ENCODE data around the gene EFCAB8.
"Not testable (repeated sequence)": the region's sequence is repeated elsewhere in the genome, so short reads cannot be mapped to it uniquely, and the experiment has no call there.

Gene EFCAB8

DNA sequence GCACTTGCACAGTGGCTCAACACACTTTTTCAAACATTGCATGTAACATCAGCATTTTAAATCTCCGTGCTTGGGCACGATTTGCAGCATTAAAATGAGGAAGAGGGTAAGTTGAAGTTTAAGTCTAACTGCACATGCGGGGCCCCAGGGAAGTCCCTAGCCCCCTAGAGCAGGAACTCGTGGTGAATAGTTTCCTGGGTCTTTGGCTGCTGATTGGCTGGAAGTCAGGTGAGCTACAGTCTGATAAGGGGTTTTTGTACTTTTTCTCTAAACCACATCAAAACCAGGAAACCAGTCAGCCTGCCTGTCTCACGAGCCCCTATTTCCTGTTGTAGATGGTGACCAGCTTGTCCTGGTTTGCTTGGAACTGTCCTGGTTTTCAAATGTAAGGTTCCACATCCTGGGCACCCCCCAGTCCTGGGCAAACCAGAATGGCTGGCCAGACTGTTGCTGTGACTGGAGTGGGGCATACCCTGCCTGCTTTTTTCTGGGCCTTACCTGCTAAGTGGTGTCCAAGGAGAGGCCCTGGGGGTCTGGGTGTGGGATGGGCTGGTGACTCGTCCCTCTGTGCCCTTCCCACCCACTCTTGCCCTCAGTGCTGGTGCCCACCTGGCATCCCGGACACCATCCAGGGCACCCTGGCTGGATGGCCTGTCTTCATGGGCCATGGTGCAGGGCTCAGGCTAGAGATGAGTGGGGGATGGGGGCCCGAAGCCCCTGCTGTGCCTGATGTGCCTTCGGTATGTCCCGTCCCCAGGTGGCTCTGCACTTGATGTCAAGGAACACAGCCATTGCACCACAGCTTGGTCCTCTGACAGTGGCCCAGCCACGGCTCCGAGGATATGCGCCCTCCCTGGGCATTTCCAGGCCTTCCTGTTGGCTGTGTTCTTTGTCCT, 113.7 kb downstream of the EFCAB8 start:
- peak; percentile 52 to 62 for DNase-seq (ENCODE audit: low read depth in 2 of 2)

DNA sequence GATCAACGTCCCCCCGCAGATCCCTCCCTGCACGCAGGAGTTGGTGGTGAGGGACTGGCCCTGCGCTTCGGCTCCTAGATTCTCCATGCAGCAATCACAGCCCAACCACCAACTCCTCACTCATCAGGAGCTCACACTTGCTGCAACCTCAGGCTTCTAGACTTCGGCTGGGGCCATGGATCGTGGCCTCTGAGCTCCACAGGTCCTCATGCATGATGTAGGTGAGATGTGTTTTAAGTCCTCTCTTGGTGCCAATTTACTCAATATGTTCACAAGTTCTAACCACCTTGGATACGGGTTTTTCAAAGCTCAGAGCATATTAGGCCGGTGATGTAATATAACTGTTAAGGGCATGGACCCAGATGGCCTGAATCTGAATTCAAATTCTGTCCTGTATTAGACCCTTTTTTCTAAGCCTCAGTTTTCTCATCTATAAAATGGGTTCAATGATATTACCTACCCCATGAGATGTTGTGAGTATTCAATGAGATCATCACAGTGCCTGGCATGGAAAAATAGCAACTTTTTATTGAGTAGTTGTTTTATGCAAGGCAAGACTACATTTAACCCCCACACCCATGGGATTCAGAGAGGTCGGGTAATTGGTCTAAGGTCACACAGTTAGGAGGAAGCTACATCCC, 114.5 kb downstream of the EFCAB8 start:
- DNase-seq (ENCODE audit: low read depth in 2 of 2), result no peak

DNA sequence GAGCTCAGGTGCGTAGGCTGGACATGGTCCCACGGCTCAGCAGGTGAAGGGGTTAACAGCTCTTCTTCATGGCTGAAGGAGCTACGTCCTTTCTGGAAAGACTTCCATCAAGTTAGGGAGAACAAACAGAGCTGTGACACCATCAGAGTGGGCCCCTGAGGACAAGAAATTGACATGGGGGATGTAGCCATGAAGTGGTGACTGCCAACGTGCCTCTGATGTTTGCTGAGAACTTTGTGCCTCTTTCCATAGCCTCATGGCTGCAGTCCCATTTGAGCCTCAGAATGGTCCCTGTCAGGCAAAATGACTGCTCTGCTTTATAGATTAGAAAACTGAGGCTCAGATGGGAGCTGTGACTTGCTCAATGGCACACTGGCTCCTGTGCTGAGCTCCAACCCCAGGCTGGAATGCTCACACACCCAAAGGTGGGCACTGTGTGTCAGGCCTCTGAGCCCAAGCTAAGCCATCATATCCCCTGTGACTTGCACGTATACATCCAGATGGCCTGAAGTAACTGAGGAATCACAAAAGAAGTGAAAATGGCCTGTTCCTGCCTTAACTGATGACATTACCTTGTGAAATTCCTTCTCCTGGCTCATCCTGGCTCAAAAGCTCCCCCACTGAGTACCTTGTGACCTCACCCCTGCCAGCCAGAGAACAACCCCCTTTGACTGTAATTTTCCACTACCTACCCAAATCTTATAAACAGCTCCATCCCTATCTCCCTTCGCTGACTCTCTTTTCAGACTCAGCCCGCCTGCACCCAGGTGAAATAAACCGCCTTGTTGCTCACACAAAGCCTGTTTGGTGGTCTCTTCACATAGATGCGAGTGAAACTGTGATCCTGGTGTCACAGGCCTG, 115.7 kb downstream of the EFCAB8 start:
- not testable (repeated sequence) for DNase-seq (ENCODE audit: low read depth in 2 of 2)

DNA sequence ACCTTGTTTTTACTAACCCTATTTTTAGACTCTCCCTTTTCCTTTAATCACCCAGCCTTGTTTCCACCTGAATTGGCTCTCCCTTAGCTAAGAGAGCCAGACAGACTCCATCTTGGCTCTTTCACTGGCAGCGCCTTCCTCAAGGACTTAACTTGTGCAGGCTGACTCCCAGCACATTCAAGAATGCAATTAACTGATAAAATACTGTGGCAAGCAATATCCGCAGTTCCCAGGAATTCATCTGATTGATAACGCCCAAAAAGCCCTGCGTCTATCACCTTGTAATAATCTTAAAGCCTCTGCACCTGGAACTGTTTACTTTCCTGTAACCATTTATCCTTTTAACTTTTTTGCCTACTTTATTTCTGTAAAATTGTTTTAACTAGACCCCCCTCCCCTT, 116.4 kb downstream of the EFCAB8 start:
- not testable (repeated sequence) for DNase-seq (ENCODE audit: low read depth in 2 of 2)

DNA sequence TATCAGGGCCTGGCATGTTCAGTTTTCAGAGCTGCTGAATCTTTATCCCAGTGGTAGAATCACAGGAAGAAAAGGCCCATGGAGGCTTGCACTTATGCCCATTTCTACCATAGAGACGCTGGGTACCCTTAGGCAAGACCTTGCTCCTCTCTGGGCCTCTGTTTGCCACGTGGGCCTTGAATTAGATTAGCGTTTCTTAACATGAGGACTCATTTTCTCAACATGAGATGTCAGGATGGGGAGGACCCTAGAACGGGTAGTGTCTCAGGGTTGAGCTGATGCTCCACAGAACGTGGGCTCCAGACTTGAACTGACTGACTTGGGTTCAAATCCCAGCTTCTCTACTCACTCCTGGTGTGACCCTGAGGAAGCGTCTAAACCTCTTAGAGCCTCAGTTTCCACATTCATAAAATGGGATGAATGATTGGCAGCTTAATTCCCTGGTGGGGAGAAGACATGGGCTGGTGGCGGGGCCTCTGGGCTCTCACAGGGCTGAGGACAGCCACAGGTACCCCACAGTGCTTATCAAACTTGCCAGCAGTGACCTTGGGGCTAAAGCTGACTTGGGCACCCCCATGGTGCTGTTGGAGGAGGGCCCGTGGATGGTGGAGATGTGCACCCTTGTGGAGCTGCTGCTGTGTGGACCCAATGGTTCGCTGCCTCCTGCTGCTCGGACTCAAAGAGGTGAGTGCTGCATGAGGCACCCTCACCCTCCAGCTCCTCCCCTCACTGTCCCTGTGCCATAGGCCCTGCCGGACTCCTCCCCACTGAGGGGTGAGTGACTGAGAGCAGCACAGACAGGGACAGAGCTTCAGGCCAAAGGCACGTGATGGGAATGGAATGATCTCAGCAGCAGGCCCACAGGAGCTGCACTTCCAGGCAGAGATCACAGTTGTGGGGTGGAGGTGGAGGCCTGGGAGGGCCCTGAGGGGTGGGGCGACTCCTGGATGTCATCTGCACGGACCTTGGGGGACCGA, 117.3 kb downstream of the EFCAB8 start:
- no peak for DNase-seq (ENCODE audit: low read depth in 2 of 2)

DNA sequence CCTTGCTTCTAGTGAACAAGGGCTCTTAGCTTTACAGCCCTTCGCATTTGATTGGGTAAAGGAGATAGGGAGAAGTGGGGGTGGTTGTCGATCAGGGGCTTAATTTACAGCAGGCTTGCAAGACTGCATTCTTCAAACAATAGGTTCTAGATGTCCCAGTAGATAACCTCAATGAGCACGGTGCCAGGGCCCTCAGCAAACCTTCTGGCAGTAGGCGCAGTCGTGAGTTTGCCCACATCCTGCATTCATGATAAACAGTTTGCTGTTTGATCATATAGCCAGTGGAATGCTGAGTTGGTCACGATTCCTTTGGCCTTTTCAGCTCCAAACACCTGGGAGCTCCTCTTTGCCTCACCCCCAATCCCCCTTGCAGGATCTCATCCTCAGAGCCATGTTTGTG, 118.0 kb downstream of the EFCAB8 start:
- DNase-seq (ENCODE audit: low read depth in 2 of 2), result no peak

DNA sequence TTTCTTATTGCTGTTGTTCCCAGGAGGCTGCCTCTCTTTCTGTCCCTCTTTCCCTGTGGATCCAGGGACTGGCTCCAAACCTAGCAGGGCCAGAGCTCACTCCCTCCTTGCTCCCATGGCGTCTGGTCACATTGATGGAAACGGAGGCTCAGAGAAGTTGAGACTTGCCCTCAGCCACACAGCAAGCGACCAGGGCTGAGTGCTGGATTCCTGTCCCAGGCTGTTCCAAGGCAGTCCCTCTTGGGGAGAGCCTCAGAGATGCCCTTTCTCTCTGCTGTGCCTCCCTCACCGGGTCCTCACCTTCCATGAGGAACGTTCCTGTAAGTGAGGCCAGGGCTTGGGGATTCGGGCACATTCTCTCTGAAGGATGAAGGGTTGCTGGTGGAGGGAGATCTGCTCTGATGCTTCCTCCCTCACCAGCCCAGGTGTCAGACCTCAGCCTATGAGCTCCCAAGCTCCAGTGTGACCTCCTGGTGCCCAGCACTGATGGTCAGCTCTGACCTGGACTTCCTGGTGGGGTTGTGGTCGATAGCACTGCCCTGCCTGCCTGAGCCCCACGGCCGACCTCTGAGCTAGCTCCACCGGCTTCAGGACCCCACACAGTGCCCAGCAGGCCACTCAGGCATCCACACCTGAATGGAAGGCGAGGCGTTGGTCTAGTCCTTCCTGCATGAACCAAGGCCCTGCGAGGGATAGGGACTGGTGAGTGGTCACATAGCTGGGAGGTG, 118.7 kb downstream of the EFCAB8 start:
- no peak for DNase-seq (ENCODE audit: low read depth in 2 of 2)

DNA sequence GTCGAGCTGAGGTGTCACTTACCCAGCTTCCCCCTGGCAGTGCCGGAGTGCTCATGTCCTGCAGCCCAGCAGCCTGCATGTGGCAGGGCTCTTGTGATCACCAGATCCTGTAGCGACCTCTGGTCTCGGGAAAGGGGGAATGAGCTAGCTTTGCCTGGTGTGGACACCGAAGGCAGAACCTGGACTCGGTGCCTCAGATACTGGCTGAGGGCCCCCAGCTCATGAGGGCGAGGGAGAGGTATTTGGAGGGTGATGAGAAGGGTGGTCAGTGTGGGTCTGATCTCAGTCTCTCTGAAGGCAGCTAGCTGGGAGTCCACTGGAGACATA, 119.2 kb downstream of the EFCAB8 start:
- no peak for DNase-seq (ENCODE audit: low read depth in 2 of 2)

DNA sequence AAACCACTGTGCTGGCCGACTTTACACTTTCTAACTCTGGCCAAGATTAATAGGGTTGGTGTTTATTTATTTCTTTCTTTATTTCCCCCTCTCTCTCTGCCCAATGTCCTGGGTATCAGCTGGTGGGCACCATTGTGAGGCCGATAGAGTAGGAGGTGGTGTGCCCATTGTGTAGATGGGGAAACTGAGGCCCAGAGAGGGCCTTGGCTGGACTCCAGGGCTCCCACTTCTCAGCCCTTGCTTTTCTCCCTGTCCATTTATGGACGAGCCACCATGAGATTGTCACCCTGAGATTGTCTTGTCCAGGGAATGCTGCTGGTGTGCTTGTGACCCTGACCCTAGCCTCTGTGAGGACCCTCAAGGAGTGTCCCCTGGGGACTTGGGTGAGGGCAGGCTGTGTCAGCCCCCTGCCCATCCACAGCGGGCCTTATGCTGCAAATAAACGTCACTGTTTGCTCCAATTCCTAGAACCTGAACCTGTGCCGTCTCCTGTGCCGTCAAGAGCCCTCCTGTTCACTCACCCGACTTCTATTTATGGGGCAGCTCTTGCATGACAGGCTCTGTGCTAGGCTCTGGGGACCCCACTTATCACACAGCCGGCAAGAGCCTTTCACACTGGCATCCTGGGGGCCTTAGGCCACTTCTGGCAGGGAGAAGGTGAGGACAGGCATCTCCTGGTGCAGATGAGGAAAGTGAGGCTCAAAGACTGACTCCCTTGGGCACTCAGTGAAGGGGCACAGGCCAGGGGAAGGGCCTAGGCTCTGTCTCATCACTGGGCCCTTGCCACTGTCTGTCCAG, 120.7 kb downstream of the EFCAB8 start:
- DNase-seq (ENCODE audit: low read depth in 2 of 2), result no peak

DNA sequence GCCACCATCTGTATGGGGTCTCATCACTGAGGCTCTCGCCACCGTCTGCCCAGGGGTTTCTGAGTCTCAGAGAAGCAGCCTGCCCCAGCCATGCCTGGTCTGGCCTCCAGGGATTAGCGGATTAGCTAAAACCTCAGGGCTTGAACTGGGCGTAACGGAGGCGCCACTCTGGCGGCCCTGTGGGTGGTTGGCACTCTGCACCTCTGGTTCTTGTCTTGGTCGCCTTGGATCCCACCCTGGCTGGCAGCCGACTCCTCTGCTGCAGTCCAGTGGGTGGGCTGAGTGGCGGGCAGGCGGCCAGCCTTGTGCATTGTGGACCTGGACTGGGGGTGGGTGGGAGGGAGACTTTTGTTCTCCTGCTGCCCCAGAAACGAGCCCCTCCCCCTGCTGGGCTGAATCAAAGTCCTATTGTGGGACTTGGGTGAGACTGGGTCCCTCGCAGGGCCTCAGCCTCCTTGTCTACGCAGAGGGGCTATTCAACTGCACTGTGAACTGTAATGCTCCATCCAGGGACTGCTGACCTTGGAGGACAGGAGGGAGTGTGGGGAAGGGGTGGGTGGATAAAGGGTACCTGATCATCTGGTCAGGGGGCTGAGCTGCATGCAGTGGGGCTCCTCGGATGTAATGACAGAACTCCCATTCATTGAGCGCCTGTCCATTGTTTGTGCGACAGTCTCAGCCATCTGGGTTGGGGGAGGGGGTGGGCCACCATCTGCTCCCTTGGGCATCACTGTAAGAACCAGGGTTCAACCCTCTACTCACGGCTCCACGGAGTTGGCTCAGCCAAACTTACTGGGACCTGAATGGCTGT, 121.6 kb downstream of the EFCAB8 start:
- DNase-seq (ENCODE audit: low read depth in 2 of 2), result no peak

DNA sequence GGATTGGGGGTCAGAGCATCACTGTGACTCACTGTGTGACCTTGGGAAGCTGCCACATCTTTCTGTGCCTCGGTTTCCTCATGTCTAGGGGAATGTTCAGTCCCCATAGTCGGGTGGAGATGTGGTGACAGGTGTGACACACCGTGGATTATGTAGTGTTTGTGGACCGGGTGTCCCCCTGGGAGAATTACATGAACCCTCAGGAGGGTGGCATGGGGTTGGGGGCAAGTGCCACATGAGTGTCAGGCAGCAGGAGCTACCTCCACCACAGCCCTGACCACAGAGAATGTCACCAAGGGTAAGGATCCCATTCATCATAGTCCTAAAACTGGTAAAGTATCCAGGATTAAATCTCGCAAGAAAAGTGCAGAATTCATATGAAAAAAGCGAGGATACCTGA, 122.3 kb downstream of the EFCAB8 start:
- DNase-seq (ENCODE audit: low read depth in 2 of 2), result no peak

DNA sequence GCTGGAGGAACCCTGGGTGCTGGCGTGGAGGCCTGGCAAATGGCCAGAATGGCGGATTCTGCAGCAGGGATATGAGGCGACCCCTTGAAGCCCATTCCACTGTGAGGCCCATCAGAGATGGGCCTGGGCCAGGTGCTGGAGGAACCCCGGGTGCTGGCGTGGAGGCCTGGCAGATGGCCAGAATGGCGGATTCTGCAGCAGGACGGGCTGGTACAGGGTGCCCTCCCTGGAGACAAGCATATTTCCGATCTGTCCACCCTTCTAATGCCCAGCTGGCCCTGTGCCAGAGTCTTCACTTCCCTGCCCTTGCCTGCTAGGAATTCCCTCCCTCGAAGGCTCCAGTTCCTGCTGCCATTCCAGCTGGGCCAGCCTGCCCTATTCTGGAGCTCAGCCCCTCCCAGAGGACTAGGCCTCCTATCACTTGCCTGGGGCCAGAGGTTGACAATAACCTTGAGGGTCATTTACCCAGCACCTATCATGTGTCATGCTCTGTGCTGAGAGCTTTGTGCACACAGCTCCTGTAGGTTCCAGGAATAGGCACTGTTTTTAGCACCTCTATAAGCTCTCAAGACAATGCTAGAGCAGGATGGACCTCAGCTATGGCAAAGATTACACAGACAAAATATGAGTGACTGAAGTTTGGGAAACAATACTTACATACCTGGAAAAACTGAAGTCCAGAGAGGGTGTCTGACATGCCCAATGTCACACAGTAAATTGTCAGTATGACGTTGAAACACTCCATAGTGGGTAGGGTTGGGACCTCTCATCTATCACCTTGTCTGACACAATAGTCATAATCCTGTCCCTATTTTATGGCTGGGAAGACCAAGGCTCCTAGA, 124.1 kb downstream of the EFCAB8 start:
- DNase-seq (ENCODE audit: low read depth in 2 of 2), result no peak

DNA sequence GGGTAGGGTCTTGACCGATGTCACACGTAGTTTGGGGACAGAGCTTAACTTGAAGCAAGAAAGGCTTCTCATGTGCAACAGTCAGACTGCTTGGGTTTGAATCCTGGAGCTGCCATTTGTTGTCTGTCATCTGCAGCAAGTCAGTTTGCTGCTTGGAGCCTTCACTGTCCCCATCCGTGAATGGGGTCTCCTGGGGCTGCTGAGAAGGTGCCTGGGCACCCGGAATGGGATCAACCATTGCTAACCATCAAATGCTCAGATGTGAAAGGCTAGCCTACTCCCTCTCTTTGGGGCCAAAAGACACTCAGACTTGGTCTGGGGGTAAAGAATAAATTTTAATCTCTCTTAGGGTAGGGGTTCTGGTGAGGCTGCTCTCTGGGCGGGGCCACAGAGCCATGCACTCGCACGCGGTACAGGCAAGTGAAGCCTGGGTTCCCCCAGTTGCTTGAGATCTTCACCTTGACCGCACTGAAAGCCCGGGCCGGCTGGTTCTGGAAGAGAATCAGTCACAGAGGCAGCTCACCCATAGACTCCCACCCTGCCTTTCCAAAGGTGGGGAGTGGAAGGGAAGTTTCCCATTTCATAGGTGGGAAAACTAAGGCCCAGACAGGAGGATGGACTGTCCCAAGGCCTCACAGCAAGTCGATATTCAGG, 124.9 kb downstream of the EFCAB8 start:
- DNase-seq (ENCODE audit: low read depth in 2 of 2), result no peak

DNA sequence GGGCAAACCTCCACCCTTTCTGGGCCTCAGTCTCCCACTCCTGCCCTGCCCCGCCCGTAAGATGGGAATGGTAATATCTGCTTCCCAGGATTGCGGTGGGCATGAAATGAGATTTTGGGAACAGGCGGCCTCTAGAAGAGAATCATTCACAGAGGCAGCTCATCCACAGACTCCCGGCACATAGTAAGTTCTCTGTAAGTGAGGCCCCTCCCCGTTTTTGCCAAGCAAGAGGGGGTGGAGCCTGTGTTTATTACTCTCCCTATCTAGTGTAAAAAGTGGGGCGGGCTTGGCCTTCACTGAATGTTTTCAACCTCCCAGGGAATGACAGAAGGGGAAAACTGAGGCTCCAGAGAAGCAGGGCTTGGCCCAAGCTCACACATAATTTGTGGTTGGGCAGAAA, 125.5 kb downstream of the EFCAB8 start:
- DNase-seq (ENCODE audit: low read depth in 2 of 2), result no peak

DNA sequence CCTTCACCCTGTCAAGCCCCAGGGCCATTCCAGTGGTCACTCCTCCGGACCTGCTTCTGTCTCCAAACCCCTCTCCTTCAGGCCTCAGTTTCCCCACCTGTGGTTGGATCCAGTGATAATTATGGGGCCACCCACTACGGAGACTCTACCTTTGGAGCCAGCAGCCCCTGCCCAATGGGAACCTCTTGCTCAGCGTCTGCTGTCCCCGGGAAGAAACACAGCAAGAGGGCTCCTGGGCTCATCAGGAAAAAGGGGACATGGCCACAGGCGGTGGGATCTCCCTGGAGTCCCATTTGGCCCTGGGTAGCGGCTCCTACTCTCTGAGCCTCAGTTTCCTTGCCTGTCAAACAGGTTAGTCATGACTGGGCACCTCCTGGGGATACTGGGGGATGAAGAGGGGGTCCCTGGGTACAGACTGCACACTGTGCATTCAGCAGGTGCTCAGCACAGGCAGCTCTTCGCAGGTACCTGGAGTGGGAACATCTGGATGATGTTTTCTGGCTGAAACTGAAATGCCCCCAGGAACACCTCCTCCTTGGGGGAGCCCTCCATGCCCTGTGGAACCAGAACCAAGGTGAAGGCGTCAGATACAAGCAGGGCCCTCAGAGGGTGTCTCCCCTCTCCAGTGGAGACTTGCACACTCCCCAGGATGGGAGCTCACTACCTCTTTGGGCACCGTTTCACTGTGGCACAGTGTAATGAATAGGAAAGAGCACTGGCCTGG, 126.1 kb downstream of the EFCAB8 start:
- DNase-seq (ENCODE audit: low read depth in 2 of 2), result no peak

DNA sequence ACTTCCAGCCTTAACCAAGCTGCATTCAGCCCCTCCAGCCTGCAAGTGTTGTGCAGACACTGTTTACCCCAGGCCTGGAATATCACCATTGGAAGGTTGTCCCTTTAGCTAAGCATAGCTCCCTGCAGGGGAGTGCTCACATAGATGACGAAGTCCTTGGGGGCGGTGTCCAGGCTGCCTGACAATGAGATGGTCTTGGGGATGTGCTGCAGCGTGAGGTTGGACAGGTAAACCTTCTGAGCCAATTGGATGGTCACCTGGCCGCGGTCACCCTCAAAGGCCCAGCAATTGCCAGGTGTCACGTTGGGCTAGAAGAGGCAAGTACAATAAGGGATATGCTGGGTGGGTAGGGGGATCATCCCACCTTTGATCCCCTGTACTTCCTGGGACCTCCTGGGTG, 126.9 kb downstream of the EFCAB8 start:
- DNase-seq (ENCODE audit: low read depth in 2 of 2), result no peak

Measured in stimulated activated CD8-positive, alpha-beta memory T cell treated with anti-CD3 and anti-CD28 coated beads, Interleukin-2, amount 100 ng/mL, for 1 hour (primary cell).